ENCODE measurements around the gene MUCL3. TPM values are rescaled to one million over a fixed set of nuclear protein-coding genes. Genes with fewer than 3 reads are reported as not detected.

Gene MUCL3
- total RNA-seq, 2 experiments from 2014 or later: not detected

- TF ChIP-seq, protein P1, sequence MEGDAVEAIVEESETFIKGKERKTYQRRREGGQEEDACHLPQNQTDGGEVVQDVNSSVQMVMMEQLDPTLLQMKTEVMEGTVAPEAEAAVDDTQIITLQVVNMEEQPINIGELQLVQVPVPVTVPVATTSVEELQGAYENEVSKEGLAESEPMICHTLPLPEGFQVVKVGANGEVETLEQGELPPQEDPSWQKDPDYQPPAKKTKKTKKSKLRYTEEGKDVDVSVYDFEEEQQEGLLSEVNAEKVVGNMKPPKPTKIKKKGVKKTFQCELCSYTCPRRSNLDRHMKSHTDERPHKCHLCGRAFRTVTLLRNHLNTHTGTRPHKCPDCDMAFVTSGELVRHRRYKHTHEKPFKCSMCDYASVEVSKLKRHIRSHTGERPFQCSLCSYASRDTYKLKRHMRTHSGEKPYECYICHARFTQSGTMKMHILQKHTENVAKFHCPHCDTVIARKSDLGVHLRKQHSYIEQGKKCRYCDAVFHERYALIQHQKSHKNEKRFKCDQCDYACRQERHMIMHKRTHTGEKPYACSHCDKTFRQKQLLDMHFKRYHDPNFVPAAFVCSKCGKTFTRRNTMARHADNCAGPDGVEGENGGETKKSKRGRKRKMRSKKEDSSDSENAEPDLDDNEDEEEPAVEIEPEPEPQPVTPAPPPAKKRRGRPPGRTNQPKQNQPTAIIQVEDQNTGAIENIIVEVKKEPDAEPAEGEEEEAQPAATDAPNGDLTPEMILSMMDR (IDR thresholded peaks at IDR 0.05): no peak
- H3K36me3 Mint-ChIP-seq (ENCODE audit: low read depth): peaks cover 21% of the 10 kb centered on the region
- no peaks in the 10 kb centered on the region for H3K4me1 Mint-ChIP-seq (ENCODE audit: low read depth)
- DNase-seq (no peak), ATAC-seq (no peak)
- no peak within 1 kb of the TSS for H3K4me3 Mint-ChIP-seq
- ChIA-PET CTCF (interaction anchor here (1.2 kb wide), 1 partner anchor 155 kb away, joined by 5 read pairs; no protein-coding TSS in a partner anchor), POLR2A (no interaction called here)
- peaks cover 8% of the 10 kb centered on the region for H3K9me3 Mint-ChIP-seq
- H3K27me3 Mint-ChIP-seq: no peaks in the 10 kb centered on the region
- no peak within 1 kb of the TSS for H3K27ac Mint-ChIP-seq
- intact Hi-C loops (cut with micrococcal nuclease): no loop called here
Observed at GRCh38 chr6:30931969-30932645, 8.7 kb upstream of the MUCL3 start, which contains the start of gene SFTA2. SFTA2 (minus strand) TSS chr6:30932170; CDS start chr6:30932096, 74 bp downstream.

DNA sequence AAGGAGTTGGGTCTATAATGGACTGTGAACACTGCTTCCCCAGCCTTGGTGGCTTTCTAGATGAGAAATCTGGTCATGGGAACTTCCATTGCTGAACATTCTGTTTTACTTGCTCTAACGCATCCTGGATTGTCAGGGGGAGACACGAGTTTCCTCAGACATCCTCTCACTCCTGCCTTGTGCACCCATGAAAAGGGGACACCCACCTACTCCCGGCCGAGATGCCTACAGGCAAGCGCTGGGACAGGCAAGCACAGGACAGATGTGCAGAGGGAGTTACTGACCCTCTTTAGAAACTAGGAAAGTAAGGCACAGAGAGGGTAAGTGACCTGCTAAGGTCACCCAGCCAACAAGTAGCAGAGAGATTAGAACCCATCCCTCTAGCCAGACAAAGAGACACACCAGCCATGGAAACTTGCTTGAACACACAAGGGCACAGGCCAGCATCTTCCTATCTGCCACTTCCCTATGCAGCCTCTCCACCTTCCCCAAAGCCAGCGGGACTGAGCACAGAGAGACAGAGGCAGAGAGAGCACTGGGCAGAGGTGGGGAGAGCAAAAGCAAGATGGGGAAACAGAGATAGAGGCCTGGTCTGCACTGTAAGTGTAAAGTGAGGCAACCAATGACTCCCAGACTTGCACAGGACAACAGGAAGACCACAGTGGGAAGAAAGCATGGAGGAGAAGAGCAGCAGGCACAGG is 8.0 kb upstream of the MUCL3 start:
- Mint-ChIP-seq H3K4me3 (no peak overlapping the region), H3K36me3 (ENCODE audit: low read depth) (peaks cover 16% of the 10 kb centered on the region), H3K4me1 (ENCODE audit: low read depth) (no peaks in the 10 kb centered on the region), H3K9me3 (peaks cover 8% of the 10 kb centered on the region), H3K27me3 (peaks cover 2% of the 10 kb centered on the region), H3K27ac (no peak overlapping the region)
- TF ChIP-seq, protein P1 (IDR thresholded peaks at IDR 0.05): no peak
- DNase-seq (no peak), ATAC-seq (no peak)
- intact Hi-C loops (cut with micrococcal nuclease): no loop called here
- POLR2A ChIA-PET: no interaction called here
- CTCF ChIA-PET: no interaction called here

DNA sequence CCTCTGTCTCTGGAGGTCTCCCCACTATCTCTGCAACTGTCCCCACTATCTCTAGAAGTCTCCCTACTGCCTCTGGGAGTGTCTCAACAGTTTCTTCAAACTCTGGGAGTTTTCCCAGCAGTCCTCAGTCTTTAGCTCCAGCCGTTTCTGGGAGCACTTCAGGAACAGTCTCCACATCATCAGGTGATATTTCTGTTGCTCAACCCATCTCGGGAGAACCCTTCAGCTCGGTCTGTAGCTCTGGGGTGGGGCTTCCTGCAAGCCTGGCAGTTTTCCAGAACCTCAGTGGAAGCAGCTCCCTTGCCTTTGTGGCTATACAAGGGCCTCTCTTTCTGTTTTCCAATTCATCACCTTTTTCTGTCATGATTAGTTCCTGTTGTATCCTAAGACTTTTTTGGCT is 5.8 kb upstream of the MUCL3 start:
- ChIA-PET CTCF (interaction anchor here (1.1 kb wide), 2 partner anchors 17 to 194 kb away, joined by 3 read pairs; no protein-coding TSS in a partner anchor), POLR2A (no interaction called here)
- intact Hi-C loops (cut with micrococcal nuclease): no loop called here
- TF ChIP-seq, protein P1 (IDR thresholded peaks at IDR 0.05): no peak
- Mint-ChIP-seq H3K27ac (no peak overlapping the region), H3K36me3 (ENCODE audit: low read depth) (no peaks in the 10 kb centered on the region), H3K4me3 (no peak overlapping the region), H3K9me3 (no peaks in the 10 kb centered on the region), H3K4me1 (ENCODE audit: low read depth) (no peaks in the 10 kb centered on the region), H3K27me3 (peaks cover 11% of the 10 kb centered on the region)
- no peak for ATAC-seq
- no peak for DNase-seq

- ChIA-PET CTCF (interaction anchor here (0.8 kb wide), 1 partner anchor 101 kb away, joined by 3 read pairs; no protein-coding TSS in a partner anchor), POLR2A (no interaction called here)
- Mint-ChIP-seq H3K36me3 (ENCODE audit: low read depth) (no peaks in the 10 kb centered on the region), H3K4me3 (no peak overlapping the region), H3K27me3 (peaks cover 23% of the 10 kb centered on the region), H3K27ac (no peak overlapping the region), H3K4me1 (ENCODE audit: low read depth) (no peaks in the 10 kb centered on the region), H3K9me3 (no peaks in the 10 kb centered on the region)
- TF ChIP-seq, protein P1 (IDR thresholded peaks at IDR 0.05): no peak
- no peak for DNase-seq
- intact Hi-C loops (cut with micrococcal nuclease): no loop called here
- ATAC-seq: no peak
Observed at GRCh38 chr6:30937265-30937664, 3.5 kb upstream of the MUCL3 start.

- ATAC-seq (no peak), DNase-seq (no peak)
- ChIA-PET POLR2A (no interaction called here), CTCF (interaction anchor here (1.5 kb wide), 1 partner anchor 20 kb away, joined by 5 read pairs; no protein-coding TSS in a partner anchor)
- Mint-ChIP-seq H3K27me3 (peaks cover 35% of the 10 kb centered on the region), H3K4me1 (ENCODE audit: low read depth) (no peaks in the 10 kb centered on the region), H3K36me3 (ENCODE audit: low read depth) (no peaks in the 10 kb centered on the region), H3K4me3 (no peak overlapping the region), H3K9me3 (no peaks in the 10 kb centered on the region), H3K27ac (no peak overlapping the region)
- intact Hi-C loops (cut with micrococcal nuclease): no loop called here
- TF ChIP-seq, protein P1 (IDR thresholded peaks at IDR 0.05): no peak
Observed at GRCh38 chr6:30938730-30939129, 2.0 kb upstream of the MUCL3 start.

All from activated CD8-positive, alpha-beta T cell treated with anti-CD3 and anti-CD28 coated beads for 36 hours (primary cell).